ENCODE results near the gene GSTM1.

GRCh38 chr1:109689844-109690405 lies 2.3 kb downstream of the GSTM1 start:
- no peak for TF ChIP-seq CTCF (IDR thresholded peaks at IDR 0.05)
- TF ChIP-seq POLR2A (IDR thresholded peaks at IDR 0.05): no peak

All from esophagus squamous epithelium (tissue), 4 donors.